ENCODE data around the gene HDAC4. TPM values are rescaled to one million over a fixed set of nuclear protein-coding genes. Genes with fewer than 3 reads are reported as not detected.

The HDAC4 gene
- total RNA-seq, 2 experiments from 2014 or later, result 22.6 to 24.5 TPM

- DNase-seq (no peak), ATAC-seq (no peak)
- H3K4me3 Mint-ChIP-seq, result no peak overlapping the region
- TF ChIP-seq CTCF (IDR thresholded peaks at IDR 0.05), result no peak
- H3K36me3 Mint-ChIP-seq (ENCODE audit: low read depth), result no peaks in the 10 kb centered on the region
- POLR2A ChIA-PET, result no interaction called here
- peaks cover 26% of the 10 kb centered on the region for H3K27me3 Mint-ChIP-seq
- H3K27ac Mint-ChIP-seq, result no peak overlapping the region
- CTCF ChIA-PET, result no interaction called here
- H3K4me1 Mint-ChIP-seq (ENCODE audit: low read depth), result no peaks in the 10 kb centered on the region
- H3K9me3 Mint-ChIP-seq, result no peaks in the 10 kb centered on the region
- intact Hi-C loops (cut with micrococcal nuclease), result no loop called here
These were observed 392.8 kb downstream of the HDAC4 start for GRCh38 chr2:239008004-239008403.

- DNase-seq (no peak), ATAC-seq (no peak)
- no peak for TF ChIP-seq CTCF (IDR thresholded peaks at IDR 0.05)
- Mint-ChIP-seq H3K4me3 (no peak overlapping the region), H3K9me3 (no peaks in the 10 kb centered on the region), H3K27ac (no peak overlapping the region), H3K36me3 (ENCODE audit: low read depth) (no peaks in the 10 kb centered on the region), H3K4me1 (ENCODE audit: low read depth) (no peaks in the 10 kb centered on the region), H3K27me3 (peaks cover 28% of the 10 kb centered on the region)
- CTCF ChIA-PET, result no interaction called here
- intact Hi-C loops (cut with micrococcal nuclease), result no loop called here
- POLR2A ChIA-PET, result no interaction called here
These were observed 394.1 kb downstream of the HDAC4 start for GRCh38 chr2:239006622-239007285.

- ATAC-seq (no peak), DNase-seq (no peak)
- ChIA-PET CTCF (no interaction called here), POLR2A (no interaction called here)
- Mint-ChIP-seq H3K4me1 (ENCODE audit: low read depth) (no peaks in the 10 kb centered on the region), H3K27me3 (peaks cover 28% of the 10 kb centered on the region), H3K4me3 (no peak overlapping the region), H3K9me3 (no peaks in the 10 kb centered on the region), H3K36me3 (ENCODE audit: low read depth) (no peaks in the 10 kb centered on the region), H3K27ac (no peak overlapping the region)
- intact Hi-C loops (cut with micrococcal nuclease), result no loop called here
- TF ChIP-seq CTCF (IDR thresholded peaks at IDR 0.05), result no peak
These were observed 395.2 kb downstream of the HDAC4 start for GRCh38 chr2:239005586-239005985.

- Mint-ChIP-seq H3K27me3 (peaks cover 28% of the 10 kb centered on the region), H3K27ac (no peak overlapping the region), H3K36me3 (ENCODE audit: low read depth) (no peaks in the 10 kb centered on the region), H3K4me3 (no peak overlapping the region), H3K9me3 (no peaks in the 10 kb centered on the region), H3K4me1 (ENCODE audit: low read depth) (no peaks in the 10 kb centered on the region)
- intact Hi-C loops (cut with micrococcal nuclease), result no loop called here
- no peak for TF ChIP-seq CTCF (IDR thresholded peaks at IDR 0.05)
- DNase-seq (no peak), ATAC-seq (no peak)
- ChIA-PET POLR2A (no interaction called here), CTCF (no interaction called here)
These were observed 396.4 kb downstream of the HDAC4 start for GRCh38 chr2:239004274-239005015.

GRCh38 chr2:239003624-239004273 lies 397.1 kb downstream of the HDAC4 start:
- ChIA-PET POLR2A (no interaction called here), CTCF (no interaction called here)
- intact Hi-C loops (cut with micrococcal nuclease), result no loop called here
- Mint-ChIP-seq H3K9me3 (no peaks in the 10 kb centered on the region), H3K27ac (no peak overlapping the region), H3K27me3 (peaks cover 22% of the 10 kb centered on the region), H3K4me3 (no peak overlapping the region), H3K4me1 (ENCODE audit: low read depth) (no peaks in the 10 kb centered on the region), H3K36me3 (ENCODE audit: low read depth) (no peaks in the 10 kb centered on the region)
- no peak for TF ChIP-seq CTCF (IDR thresholded peaks at IDR 0.05)
- DNase-seq (no peak), ATAC-seq (no peak)

Data from activated CD8-positive, alpha-beta T cell treated with anti-CD3 and anti-CD28 coated beads for 36 hours (primary cell).